ENCODE results near the gene TIGD4. TPM values are rescaled to one million over a fixed set of nuclear protein-coding genes. Genes with fewer than 3 reads are reported as not detected.

TIGD4 gene
- total RNA-seq, 1 experiment from 2014 or later = 1.9 TPM

GRCh38 chr4:152817331-152817730 is 37.8 kb upstream of the TIGD4 start:
- ATAC-seq (no peak), DNase-seq (ENCODE audit: low spot score) (no peak)
- TF ChIP-seq ZNF219 (CRISPR knock-in tag; IDR thresholded peaks at IDR 0.05; ENCODE audit: borderline replicate concordance) (no peak), IRF2 (CRISPR knock-in tag; IDR thresholded peaks at IDR 0.05; ENCODE audit: borderline replicate concordance, low read depth) (no peak), SMAD3 (CRISPR knock-in tag; IDR thresholded peaks at IDR 0.05; ENCODE audit: borderline replicate concordance) (no peak), ZNF416 (CRISPR knock-in tag; IDR thresholded peaks at IDR 0.05) (no peak), USF2 (CRISPR knock-in tag; IDR thresholded peaks at IDR 0.05) (no peak), ZMAT4 (CRISPR knock-in tag; IDR thresholded peaks at IDR 0.05) (no peak), KAT7 (CRISPR knock-in tag; IDR thresholded peaks at IDR 0.05; ENCODE audit: borderline replicate concordance) (no peak), EMX1 (CRISPR knock-in tag; IDR thresholded peaks at IDR 0.05) (no peak), ZNF396 (CRISPR knock-in tag; IDR thresholded peaks at IDR 0.05; ENCODE audit: borderline replicate concordance) (no peak), TEAD1 (CRISPR knock-in tag; IDR thresholded peaks at IDR 0.05) (no peak), CBFB (CRISPR knock-in tag; IDR thresholded peaks at IDR 0.05; ENCODE audit: low read depth) (no peak), GABPB1 (CRISPR knock-in tag; IDR thresholded peaks at IDR 0.05) (no peak), MAX (CRISPR knock-in tag; IDR thresholded peaks at IDR 0.05) (no peak), ZNF671 (CRISPR knock-in tag; IDR thresholded peaks at IDR 0.05) (no peak), ZNF281 (CRISPR knock-in tag; IDR thresholded peaks at IDR 0.05) (no peak), FOXK1 (CRISPR knock-in tag; IDR thresholded peaks at IDR 0.05) (no peak), CTCF (IDR thresholded peaks at IDR 0.05) (no peak), USF1 (CRISPR knock-in tag; IDR thresholded peaks at IDR 0.05) (no peak), PREB (CRISPR knock-in tag; IDR thresholded peaks at IDR 0.05; ENCODE audit: borderline replicate concordance) (no peak), GTF2I (CRISPR knock-in tag; conservative IDR thresholded peaks at IDR 0.05) (no peak)
- Mint-ChIP-seq H3K4me1 (peaks cover 29% of the 10 kb centered on the region), H3K27me3 (ENCODE audit: low read depth) (no peaks in the 10 kb centered on the region), H3K27ac (no peak overlapping the region), H3K36me3 (peaks cover 49% of the 10 kb centered on the region), H3K4me3 (no peak overlapping the region), H3K9me3 (peaks cover 46% of the 10 kb centered on the region)
- ChIA-PET CTCF (no interaction called here), POLR2A (no interaction called here)
